Endothelial cell (in vitro differentiated cells): Measurements from ENCODE around the gene CCDC178. TPM values are rescaled to one million over a fixed set of nuclear protein-coding genes. Genes with fewer than 3 reads are reported as not detected.

Experiments
- DNase-seq: peaks from one replicate; pipeline ENCODE4 v3.0.0; 2021; ENCODE audit warnings: low spot score
- H3K27ac Mint-ChIP-seq: one replicate; pipeline ENCODE4 v1.8.0; 2021; ENCODE audit warnings: mixed read lengths, inconsistent platforms; ENCODE audit not compliant: unreplicated experiment
- H3K27me3 Mint-ChIP-seq: one replicate; pipeline ENCODE4 v1.8.0; 2021; ENCODE audit warnings: mild to moderate bottlenecking, moderate library complexity, mixed read lengths, inconsistent platforms; ENCODE audit not compliant: unreplicated experiment
- H3K36me3 Mint-ChIP-seq: one replicate; pipeline ENCODE4 v1.8.0; 2021; ENCODE audit warnings: mild to moderate bottlenecking, low read depth, mixed read lengths, inconsistent platforms; ENCODE audit not compliant: unreplicated experiment
- H3K4me1 Mint-ChIP-seq: one replicate; pipeline ENCODE4 v1.8.0; 2021; ENCODE audit warnings: mild to moderate bottlenecking, mixed read lengths, inconsistent platforms; ENCODE audit not compliant: unreplicated experiment
- H3K4me3 Mint-ChIP-seq: one replicate; pipeline ENCODE4 v1.8.0; 2021; ENCODE audit warnings: mild to moderate bottlenecking, mixed read lengths, inconsistent platforms; ENCODE audit not compliant: unreplicated experiment
- H3K9me3 Mint-ChIP-seq: one replicate; pipeline ENCODE4 v1.8.0; 2021; ENCODE audit warnings: mixed read lengths, inconsistent platforms; ENCODE audit not compliant: unreplicated experiment
- total RNA-seq: library from RNA; stranded (reverse); fragmentation: NEBNext Ultra II Directional; extraction: Animal tissue kit (Norgen Biotek cat#: 25700); gene quantifications from one replicate; pipeline ENCODE4 v1.2.1, GENCODE V29; 2021; ENCODE audit not compliant: unreplicated experiment
- TF ChIP-seq, protein P1 (sequence below): fragments of 200-600 bp; sonication (generic); IDR thresholded peaks from one replicate; pipeline ENCODE4 v1.5.0; 2021; ENCODE audit warnings: antibody characterized with exemption; ENCODE audit not compliant: unreplicated experiment

Gene CCDC178
- total RNA-seq, 1 donor from 2014 or later = 5.3 TPM

DNA sequence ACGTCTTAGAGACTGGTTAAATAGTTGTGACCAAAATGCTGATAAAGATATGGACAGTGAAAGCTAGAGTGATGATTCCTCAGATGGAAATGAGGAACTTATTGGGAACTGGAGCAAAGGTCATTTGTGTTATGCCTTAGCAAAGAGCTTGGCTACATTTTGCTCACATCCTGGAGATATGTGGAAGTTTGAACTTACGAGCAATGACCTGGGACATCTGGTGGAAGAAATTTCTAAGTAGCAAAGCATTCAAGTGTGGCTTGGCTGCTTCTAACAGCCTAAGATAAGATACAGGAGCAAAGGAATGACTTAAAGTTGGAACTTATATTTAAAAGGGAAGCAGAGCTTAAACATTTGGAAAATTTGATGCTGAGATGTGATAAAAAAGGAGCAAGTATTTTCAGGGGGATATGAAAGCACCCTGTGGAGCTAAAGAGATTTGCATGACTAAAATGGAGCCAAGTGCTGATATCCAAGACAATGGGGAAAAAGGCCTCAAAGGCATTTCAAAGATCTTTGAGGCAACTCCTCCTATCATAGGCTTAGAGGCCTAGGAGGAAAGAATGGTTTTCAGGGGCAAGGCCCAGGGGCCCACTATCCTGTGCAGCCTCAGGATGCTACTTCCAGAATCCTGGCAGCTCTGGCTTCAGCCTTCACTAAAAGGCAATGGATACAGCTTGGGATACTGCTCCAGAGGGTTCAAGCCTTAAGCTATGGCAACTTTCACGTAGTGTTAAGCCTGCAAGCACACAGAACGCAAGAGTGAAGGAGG is 543.6 kb downstream of the CCDC178 start:
- Mint-ChIP-seq H3K27me3 (peaks cover 1% of the 10 kb centered on the region), H3K36me3 (peaks cover 7% of the 10 kb centered on the region), H3K9me3 (peaks cover 5% of the 10 kb centered on the region), H3K27ac (no peak overlapping the region), H3K4me1 (no peaks in the 10 kb centered on the region), H3K4me3 (no peak overlapping the region)
- DNase-seq = no peak
- TF ChIP-seq, protein P1, sequence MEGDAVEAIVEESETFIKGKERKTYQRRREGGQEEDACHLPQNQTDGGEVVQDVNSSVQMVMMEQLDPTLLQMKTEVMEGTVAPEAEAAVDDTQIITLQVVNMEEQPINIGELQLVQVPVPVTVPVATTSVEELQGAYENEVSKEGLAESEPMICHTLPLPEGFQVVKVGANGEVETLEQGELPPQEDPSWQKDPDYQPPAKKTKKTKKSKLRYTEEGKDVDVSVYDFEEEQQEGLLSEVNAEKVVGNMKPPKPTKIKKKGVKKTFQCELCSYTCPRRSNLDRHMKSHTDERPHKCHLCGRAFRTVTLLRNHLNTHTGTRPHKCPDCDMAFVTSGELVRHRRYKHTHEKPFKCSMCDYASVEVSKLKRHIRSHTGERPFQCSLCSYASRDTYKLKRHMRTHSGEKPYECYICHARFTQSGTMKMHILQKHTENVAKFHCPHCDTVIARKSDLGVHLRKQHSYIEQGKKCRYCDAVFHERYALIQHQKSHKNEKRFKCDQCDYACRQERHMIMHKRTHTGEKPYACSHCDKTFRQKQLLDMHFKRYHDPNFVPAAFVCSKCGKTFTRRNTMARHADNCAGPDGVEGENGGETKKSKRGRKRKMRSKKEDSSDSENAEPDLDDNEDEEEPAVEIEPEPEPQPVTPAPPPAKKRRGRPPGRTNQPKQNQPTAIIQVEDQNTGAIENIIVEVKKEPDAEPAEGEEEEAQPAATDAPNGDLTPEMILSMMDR = no peak

DNA sequence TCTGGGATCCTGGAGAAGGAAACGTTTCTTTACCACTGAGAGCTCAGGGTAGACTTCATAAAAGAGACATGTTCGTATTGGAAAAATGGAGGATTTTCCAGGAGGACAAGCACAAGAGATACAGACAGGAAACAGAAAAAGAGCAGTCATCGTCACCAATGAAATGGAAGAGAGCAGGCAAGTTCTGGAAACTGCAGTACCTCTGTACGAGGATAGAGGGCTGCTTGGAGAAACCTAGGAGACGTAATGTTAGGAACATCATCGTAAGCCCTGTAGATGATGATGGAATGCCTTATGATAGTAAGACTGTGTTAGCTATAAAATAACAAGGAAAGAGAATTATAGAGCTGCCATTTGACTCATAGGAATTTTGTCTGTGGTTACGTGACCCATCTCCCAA is 546.6 kb downstream of the CCDC178 start:
- Mint-ChIP-seq H3K27ac (no peak overlapping the region), H3K4me1 (peaks cover 7% of the 10 kb centered on the region), H3K9me3 (peaks cover 5% of the 10 kb centered on the region), H3K36me3 (peaks cover 7% of the 10 kb centered on the region), H3K4me3 (no peak overlapping the region), H3K27me3 (peaks cover 1% of the 10 kb centered on the region)
- no peak for DNase-seq
- TF ChIP-seq, protein P1 = peak; percentile 38

DNA sequence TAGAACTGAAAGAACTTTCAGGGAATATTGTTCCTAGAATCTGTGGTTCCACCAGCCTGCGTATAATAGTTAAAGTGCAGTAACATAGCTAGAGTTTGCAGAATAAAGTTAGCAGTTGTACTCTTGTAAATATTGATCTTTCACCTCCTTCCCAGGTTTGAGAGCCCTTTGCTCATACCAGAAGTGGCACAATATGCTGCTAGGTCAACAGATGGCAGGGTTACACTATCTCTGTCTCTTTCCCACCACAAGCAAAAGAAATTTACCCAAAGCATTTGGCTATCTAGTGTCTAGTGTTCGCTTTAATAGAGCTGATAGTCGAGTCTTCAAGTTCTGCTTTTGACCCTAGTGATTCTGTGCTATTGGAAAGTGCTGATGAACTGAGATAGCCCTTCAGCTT is 548.7 kb downstream of the CCDC178 start:
- peaks cover 4% of the 10 kb centered on the region for H3K36me3 Mint-ChIP-seq
- no peak for DNase-seq
- H3K4me1 Mint-ChIP-seq = peaks cover 21% of the 10 kb centered on the region
- peaks cover 4% of the 10 kb centered on the region for H3K9me3 Mint-ChIP-seq
- no peak overlapping the region for H3K4me3 Mint-ChIP-seq
- TF ChIP-seq, protein P1 = no peak
- H3K27ac Mint-ChIP-seq = no peak overlapping the region
- H3K27me3 Mint-ChIP-seq = peaks cover 1% of the 10 kb centered on the region

DNA sequence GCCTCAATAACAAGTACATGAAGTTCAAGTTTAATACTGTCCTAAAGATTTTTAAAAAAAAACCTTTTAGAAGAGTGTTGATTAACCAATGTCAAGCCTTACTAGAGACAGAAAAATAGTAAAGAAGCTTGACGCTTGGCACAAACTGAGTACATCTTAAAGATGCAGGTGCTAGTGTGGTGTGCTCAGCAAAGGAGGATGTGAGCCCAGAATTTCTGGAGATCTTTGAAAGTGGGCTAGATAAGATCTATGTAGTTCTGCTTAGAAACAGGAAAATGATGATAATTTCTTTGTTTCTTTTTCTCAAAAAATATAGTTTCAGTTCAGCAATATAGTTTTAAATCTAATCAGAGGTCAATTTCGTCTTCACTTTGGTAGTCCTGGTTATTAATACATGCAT is 549.4 kb downstream of the CCDC178 start:
- no peak overlapping the region for H3K4me3 Mint-ChIP-seq
- H3K9me3 Mint-ChIP-seq = no peaks in the 10 kb centered on the region
- no peak overlapping the region for H3K27ac Mint-ChIP-seq
- H3K27me3 Mint-ChIP-seq = no peaks in the 10 kb centered on the region
- no peaks in the 10 kb centered on the region for H3K36me3 Mint-ChIP-seq
- TF ChIP-seq, protein P1 = no peak
- H3K4me1 Mint-ChIP-seq = peaks cover 21% of the 10 kb centered on the region
- DNase-seq = no peak

DNA sequence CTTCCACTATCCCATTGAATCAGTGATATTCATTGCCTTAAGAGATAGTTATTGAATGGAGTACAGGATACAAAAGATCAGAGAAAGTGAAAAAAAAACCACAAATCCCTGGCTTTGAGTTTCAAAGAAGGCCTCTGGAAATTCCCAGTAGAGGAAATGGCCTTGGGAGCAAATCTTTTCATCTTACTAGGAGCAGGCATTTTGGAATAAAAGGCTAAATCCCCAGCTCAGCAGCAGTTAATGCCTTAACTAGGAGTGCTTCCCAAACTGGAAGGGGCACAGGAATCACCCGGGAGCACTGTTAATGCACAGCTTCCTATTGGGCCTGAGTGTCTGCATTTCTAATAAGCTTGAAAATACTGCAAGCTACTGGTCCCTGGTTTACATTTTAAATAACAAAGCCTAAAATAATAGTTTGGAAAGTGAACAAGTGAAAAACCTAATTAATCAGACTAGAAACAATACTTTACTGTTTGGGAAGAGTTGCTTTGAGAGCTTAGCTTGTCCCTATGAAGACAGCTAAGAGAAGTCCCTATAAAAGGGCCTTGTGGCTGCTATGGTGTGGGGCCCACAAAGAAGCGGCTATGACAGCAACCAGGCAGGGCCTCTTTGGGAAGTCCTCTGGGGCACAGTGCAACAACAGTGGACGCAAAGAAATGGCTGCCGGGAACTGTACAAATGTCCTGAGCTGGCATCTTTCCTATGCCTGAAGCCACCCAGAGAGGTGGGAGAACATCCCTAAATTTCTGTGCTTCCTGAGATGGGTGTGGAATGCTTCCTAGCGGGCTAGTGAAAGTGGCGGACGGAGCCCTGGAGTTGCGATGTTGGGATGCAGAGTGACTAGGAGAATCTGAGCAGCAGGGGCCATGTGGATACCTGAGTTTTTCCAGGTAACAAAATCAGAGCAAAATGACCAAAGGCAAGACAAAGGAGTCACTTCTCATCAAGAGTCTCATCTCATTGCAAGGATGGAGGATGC is 550.6 kb downstream of the CCDC178 start:
- no peaks in the 10 kb centered on the region for H3K36me3 Mint-ChIP-seq
- peaks cover 21% of the 10 kb centered on the region for H3K4me1 Mint-ChIP-seq
- TF ChIP-seq, protein P1 = no peak
- H3K27me3 Mint-ChIP-seq = no peaks in the 10 kb centered on the region
- H3K4me3 Mint-ChIP-seq = no peak overlapping the region
- H3K27ac Mint-ChIP-seq = no peak overlapping the region
- no peak for DNase-seq
- H3K9me3 Mint-ChIP-seq = no peaks in the 10 kb centered on the region
